ENCODE measurements around the gene KLF2.
A peak's percentile ranks its signal among the peaks of the same experiment; 100 is the strongest.
"Not testable (repeated sequence)": the region's sequence is repeated elsewhere in the genome, so short reads cannot be mapped to it uniquely, and the experiment has no call there.

The KLF2 gene

DNA sequence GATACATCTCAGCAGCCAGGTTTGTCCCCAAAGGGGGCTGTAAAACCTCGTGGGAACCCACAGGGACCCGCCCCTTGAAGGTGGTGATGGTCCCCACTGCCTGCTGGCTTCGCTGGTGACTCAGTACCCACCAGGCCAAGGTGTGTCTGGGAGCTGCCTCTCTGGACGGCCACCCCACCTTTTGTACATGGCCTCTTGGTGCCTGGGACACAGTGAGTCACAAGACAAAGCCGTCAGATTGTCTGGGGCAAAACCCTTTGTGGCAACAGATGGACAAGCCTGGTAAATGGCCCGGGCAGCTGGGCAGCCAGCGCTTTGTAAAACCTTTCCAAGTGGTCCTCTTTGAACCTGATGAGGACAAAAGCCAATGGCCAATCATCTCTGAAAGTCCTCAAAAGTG, 27.9 kb upstream of the KLF2 start:
- DNase-seq (ENCODE audit: low spot score) = no peak
- TF ChIP-seq, protein P1, sequence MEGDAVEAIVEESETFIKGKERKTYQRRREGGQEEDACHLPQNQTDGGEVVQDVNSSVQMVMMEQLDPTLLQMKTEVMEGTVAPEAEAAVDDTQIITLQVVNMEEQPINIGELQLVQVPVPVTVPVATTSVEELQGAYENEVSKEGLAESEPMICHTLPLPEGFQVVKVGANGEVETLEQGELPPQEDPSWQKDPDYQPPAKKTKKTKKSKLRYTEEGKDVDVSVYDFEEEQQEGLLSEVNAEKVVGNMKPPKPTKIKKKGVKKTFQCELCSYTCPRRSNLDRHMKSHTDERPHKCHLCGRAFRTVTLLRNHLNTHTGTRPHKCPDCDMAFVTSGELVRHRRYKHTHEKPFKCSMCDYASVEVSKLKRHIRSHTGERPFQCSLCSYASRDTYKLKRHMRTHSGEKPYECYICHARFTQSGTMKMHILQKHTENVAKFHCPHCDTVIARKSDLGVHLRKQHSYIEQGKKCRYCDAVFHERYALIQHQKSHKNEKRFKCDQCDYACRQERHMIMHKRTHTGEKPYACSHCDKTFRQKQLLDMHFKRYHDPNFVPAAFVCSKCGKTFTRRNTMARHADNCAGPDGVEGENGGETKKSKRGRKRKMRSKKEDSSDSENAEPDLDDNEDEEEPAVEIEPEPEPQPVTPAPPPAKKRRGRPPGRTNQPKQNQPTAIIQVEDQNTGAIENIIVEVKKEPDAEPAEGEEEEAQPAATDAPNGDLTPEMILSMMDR (conservative IDR thresholded peaks at IDR 0.05; ENCODE audit: low read depth) = no peak
- ChIA-PET CTCF (no interaction called here), POLR2A (ENCODE audit: low non-redundant PET) (no interaction called here)
- no peak overlapping the region for H3K27ac ChIP-seq

DNA sequence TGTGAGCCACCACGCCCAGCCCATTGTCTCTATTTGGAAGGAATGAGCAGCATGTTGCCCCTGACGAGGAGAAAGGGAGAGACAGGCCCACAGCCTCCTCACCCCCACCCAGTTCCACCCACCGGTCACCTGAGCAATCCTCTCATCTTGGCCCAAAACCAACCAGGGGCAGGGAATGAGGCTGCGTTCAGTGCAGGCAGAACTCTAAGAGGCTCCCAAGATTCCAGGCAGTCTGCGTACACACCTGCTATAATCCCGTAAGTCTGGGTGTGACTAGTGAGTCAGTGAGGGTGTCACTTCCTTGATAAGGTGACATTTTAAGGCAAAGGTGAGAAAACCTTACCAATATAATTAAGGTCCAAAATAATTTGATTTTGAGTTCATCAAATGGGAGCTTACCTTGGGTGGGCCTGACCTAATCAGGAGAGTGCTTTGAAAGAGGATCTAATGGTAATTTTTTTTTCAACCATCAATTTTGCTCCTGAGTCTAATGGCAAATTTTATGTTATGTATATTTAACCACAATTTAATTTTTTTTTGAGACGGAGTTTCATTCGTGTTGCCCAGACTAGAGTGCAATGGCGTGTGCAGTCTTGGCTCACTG, 26.9 kb upstream of the KLF2 start:
- CTCF ChIA-PET = no interaction called here
- no peak for DNase-seq (ENCODE audit: low spot score)
- POLR2A ChIA-PET (ENCODE audit: low non-redundant PET) = no interaction called here
- TF ChIP-seq, protein P1 (conservative IDR thresholded peaks at IDR 0.05; ENCODE audit: low read depth) = no peak
- H3K27ac ChIP-seq = no peak overlapping the region

DNA sequence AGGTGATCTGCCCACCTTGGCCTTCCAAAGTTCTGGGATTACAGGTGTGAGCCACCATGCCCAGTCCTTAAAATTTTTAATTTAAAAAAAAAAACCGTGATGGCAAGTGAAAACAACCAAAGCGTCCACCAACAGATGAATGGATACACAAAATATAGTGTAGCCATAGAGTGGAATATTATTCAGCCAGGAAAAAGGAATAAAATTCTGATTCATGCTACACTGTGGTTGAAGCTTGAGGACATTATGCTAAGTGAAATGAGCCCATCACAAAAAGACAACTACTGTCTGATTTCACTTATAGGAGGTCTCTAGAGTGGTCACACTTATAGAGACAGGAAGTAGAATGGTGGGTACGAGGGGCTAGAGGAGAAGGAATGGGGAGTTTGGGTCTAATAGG, 26.3 kb upstream of the KLF2 start:
- ChIA-PET CTCF (no interaction called here), POLR2A (ENCODE audit: low non-redundant PET) (interaction anchor here (0.6 kb wide), 1 partner anchor 25 kb away, joined by 3 read pairs; no protein-coding TSS in a partner anchor)
- DNase-seq (ENCODE audit: low spot score) = no peak
- TF ChIP-seq, protein P1 (conservative IDR thresholded peaks at IDR 0.05; ENCODE audit: low read depth) = no peak
- H3K27ac ChIP-seq = no peak overlapping the region

DNA sequence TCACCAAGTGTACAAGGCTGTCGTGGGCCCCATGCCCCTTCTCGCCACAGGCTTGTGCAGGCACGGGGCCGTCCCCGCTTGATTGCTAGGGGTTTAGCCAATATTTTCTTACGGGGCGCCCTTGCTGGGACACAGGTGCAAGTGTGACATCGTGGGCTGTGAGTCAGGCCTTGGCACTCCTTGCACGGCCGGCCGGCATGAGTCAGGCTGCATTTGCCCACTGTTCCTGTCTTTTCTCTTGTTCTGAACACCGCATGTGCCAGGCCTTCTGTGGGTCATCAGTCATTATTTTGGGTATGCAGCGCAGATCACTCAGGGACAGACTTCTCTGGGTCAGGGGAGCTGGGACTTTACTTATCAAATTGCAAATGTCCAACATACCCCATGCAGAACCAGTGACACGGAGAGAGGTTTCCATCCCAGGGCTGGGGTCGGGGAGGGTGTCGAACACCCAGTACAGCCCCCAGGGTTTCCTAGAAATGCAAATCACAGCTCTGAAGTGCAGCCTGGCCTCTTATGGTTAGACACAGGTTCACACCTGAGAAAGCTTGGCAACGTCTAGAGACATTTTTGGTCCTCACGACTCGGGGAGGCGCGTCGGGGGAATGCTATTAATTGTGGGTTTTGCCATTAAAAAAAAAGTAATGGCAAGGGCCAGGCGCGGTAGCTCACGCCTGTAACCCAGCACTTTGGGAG, 22.5 kb upstream of the KLF2 start:
- TF ChIP-seq, protein P1 (conservative IDR thresholded peaks at IDR 0.05; ENCODE audit: low read depth) = no peak
- DNase-seq (ENCODE audit: low spot score) = peak; percentile 78
- ChIA-PET CTCF (interaction anchor here (0.6 to 0.7 kb wide), 2 partner anchors 15 to 141 kb away, joined by 3 to 6 read pairs; no protein-coding TSS in a partner anchor), POLR2A (ENCODE audit: low non-redundant PET) (no interaction called here)
- H3K27ac ChIP-seq = peak overlapping the region; percentile 36

DNA sequence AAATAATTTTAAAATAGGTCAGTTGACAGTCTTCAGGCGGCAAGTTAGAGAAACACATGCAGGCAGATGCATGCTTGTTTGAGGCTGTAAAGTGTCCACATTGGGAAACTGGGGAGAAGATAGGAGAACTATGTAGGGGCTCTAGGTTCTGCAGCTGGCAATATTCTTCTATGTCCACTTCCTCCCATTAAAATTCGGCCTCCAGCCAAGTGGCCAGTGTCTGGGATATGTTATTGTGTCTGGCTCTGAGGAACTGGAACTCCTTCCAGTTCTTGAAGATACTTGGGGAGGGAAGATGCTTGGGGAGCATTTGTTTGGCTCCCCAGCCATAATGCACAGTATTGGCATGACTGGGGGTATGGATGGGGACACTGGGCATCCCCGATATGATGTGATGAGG, 20.9 kb upstream of the KLF2 start:
- H3K27ac ChIP-seq = no peak overlapping the region
- POLR2A ChIA-PET (ENCODE audit: low non-redundant PET) = no interaction called here
- no peak for DNase-seq (ENCODE audit: low spot score)
- TF ChIP-seq, protein P1 (conservative IDR thresholded peaks at IDR 0.05; ENCODE audit: low read depth) = no peak
- CTCF ChIA-PET = no interaction called here

DNA sequence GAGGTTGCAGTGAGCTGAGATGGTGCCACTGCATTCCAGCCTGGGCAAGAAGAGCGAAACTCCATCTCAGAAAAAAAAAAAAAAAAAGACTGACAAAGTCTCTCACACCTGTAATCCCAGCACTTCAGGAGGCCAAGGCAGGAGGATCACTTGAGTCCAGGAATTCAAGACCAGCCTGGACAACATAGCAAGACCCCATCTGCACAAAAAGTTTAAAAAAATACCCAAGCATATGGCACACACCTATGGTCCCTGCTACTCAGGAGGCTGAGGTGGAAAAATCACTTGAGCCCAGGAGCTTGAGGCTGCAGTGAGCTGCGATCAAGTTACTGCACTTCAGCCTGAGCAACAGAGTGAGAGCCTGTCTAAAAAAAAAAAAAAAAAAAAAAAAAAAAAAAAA, 20.1 kb upstream of the KLF2 start:
- H3K27ac ChIP-seq; POLR2A ChIA-PET (ENCODE audit: low non-redundant PET); DNase-seq (ENCODE audit: low spot score): not testable (repeated sequence)
- CTCF ChIA-PET = interaction anchor here (0.6 kb wide), 1 partner anchor 10 kb away, joined by 5 read pairs; no protein-coding TSS in a partner anchor

DNA sequence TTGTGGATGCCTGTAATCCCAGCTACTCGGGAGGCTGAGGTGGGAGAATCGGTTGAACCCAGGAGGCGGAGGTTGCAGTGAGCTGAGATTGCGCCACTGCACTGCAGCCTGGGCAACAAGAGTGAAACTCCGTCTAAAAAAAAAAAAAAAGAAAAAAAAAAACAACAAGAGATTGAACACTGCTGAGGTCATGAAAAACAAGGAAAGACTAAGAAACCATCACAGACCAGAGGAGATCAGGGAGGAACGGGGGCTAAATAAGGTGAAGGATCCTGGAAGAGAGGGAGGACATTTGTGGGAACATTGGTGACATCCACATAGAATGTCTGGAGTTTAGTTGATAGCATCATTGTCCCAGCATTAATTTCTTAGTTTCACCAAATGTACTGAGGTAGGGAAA, 19.6 kb upstream of the KLF2 start:
- CTCF ChIA-PET = interaction anchor here (0.6 kb wide), 1 partner anchor 9 kb away, joined by 5 read pairs; no protein-coding TSS in a partner anchor
- POLR2A ChIA-PET (ENCODE audit: low non-redundant PET); DNase-seq (ENCODE audit: low spot score); H3K27ac ChIP-seq: not testable (repeated sequence)
